Measurements from ENCODE around the gene CRYBG2.
"Not testable (repeated sequence)": the region's sequence is repeated elsewhere in the genome, so short reads cannot be mapped to it uniquely, and the experiment has no call there.

Gene CRYBG2, protein sequence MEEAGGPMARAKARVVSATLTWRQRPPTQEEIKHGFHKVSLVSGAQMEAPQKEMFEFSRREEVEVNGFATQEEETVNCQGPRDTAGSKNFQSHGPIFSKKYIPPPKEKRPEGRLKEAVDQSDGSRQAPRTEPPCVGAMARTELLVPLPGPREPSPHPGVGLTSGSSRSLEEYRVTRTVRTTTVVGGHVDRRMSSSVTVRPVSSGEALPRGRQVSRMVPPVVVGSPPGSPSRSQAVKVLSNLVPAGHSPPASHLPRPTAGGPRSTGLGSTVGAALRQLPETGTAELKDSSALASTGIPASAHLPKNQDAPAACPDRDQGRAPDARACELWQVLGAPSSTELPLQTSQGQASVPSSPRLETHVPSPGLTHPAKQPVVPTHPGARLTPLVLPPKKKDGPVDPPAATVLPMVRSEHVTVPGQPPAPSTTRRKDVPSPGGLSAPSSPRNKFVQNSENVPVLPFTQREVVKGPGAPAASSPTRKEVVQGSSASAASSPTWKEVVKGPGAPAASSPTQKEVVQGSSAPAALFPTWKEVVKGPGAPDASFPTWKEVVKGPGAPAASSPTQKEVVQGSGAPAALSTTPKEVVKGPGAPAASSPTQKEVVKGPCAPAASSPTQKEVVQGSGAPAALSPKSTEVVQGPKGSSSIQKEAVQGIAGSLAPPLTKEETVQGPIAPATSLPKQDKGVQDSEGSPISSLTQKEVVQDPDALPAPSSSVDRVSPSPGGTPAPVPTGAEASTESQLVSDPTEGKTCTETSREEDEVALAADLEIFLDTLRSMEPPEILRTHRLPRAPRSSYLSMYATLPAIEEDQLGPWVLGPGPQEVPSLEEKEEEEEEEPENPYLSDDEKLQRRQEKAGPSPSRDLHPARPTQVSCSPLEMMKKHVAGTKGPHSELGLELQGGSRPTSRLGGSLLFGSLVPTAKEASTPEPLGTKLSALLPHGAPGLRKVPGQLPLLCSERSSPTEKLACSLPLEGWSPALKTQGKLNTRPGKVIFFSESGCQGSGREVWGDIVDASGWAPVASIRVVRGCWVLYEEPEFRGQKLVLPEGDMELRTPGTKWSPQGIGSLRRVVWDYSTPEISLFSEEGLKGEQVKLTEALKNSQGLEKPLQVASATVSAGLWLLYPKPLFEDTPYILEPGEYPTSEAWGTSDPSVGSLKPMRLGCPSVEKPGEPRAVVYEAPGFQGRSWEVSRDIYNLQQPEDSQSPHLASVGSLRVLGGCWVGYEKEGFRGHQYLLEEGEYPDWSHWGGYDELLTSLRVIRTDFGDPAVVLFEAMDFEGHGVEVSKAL (N-terminal part only)

DNA sequence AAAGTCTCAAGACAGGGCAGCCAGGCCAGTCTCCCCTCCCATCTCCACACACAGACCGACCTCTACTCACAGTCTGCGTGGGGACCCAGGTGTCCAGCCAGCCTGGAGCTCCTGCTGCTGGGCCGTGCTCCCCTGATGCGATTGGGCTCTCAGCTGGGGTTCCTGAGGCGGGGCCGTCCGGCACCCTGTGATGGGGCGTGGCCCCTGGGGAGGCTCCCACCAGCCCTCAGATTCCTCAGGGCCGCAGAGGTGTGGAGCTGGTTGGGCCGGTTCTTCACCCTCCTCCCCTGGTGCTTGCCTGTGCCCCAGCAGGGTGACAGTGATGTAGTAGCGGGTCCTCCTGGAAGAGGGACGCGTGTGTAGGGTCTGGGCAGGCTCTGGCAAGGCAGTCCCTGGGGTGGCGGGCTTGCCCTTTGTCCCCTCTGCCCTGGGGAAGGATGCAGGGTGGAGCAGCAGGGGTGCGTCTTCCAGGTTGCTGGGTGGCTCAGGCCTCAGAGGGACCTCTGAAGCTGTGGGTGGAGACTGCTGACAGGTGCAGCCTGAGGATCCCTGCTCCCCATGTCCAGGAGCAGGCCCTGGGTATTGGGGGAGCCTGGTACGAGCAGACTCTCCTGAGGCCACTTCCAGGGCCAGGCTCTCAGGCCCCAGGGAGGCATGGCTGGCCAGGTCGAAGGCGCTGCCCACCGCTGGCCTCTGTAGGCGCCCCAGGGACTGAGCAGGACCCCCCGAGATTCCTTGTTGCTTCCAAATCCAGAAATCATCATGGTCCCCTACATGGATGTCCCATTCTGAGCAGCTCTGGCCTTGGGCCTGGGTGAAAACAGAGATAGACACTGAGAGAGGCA, at the start of gene CRYBG2:
Gene CRYBG2, minus strand, starts transcription at position 155 of the 845 bp plus-strand sequence. CDS start 7,473 bp downstream, outside the sequence.
- Histone ChIP-seq H3K9me3 (ENCODE audit: low read length) (no peaks in the 10 kb centered on the region), H3K4me1 (ENCODE audit: insufficient read depth, low read length) (no peaks in the 10 kb centered on the region), H3K27ac (ENCODE audit: low read depth, low read length) (no peak within 1 kb of the TSS), H3K27me3 (ENCODE audit: control insufficient read depth in 1 of 2, insufficient read depth in 2 of 2, low read length in 2 of 2) (peaks cover 0 to 14% of the 10 kb centered on the region in 2 donors), H3K9ac (ENCODE audit: low read length) (no peak within 1 kb of the TSS), H3K36me3 (ENCODE audit: insufficient read depth, low read length) (no peaks in the 10 kb centered on the region), H3K4me3 (ENCODE audit: low read depth in 1 of 2, low read length in 2 of 2) (no peak within 1 kb of the TSS)

DNA sequence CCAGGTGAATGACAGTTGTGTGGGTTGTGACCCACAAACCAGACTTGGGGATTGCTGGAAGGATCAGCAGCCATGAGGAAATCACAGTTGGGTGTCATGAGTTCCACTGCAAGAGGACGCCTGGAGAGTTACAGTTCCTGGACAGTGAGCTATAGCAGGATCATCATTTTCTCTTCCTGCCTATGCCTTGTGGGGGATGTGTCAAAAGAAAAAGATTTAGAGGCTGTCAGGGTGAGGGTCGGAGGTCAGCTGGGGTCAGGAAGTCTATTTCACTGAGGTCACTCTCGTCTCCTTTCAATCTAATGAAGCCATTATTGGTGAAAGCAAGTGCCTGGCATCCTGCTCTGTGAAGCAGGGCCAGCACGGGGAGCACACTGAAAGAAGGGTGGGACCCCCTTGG, 49.7 kb upstream of the CRYBG2 start:
- H3K9ac ChIP-seq (ENCODE audit: low read length) = no peak overlapping the region
- no peak overlapping the region for H3K27ac ChIP-seq (ENCODE audit: low read depth, low read length)
- H3K36me3 ChIP-seq (ENCODE audit: insufficient read depth, low read length) = no peaks in the 10 kb centered on the region
- H3K4me1 ChIP-seq (ENCODE audit: insufficient read depth, low read length) = no peaks in the 10 kb centered on the region
- H3K4me3 ChIP-seq (ENCODE audit: low read depth in 1 of 2, low read length in 2 of 2) = no peak overlapping the region
- H3K9me3 ChIP-seq (ENCODE audit: low read length) = no peaks in the 10 kb centered on the region
- peaks cover 4 to 5% of the 10 kb centered on the region in 2 donors for H3K27me3 ChIP-seq (ENCODE audit: control insufficient read depth in 1 of 2, insufficient read depth in 2 of 2, low read length in 2 of 2)

DNA sequence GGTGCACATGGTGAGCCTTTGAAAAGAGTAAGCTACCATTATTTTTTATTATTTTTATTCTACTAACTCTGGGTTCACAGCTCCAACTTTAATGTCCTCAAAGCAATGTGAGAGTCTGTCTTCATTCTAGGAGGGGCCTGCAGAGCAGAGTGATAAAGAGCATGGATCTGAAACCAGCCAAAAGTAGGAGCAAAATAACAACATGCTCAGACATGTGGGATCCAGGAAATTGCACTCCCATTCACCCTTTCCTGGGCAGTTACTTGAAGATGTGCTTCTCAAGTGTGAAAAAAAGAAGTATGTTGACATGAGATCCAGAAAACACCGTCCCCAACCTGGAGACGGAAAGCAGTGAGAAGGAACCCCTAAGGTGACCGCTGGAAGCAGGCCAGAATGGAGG, 48.0 kb upstream of the CRYBG2 start:
- Histone ChIP-seq H3K27me3 (ENCODE audit: control insufficient read depth in 1 of 2, insufficient read depth in 2 of 2, low read length in 2 of 2) (peaks cover 4 to 5% of the 10 kb centered on the region in 2 donors), H3K4me3 (ENCODE audit: low read depth in 1 of 2, low read length in 2 of 2) (no peak overlapping the region), H3K27ac (ENCODE audit: low read depth, low read length) (no peak overlapping the region), H3K9me3 (ENCODE audit: low read length) (no peaks in the 10 kb centered on the region), H3K9ac (ENCODE audit: low read length) (no peak overlapping the region), H3K4me1 (ENCODE audit: insufficient read depth, low read length) (no peaks in the 10 kb centered on the region), H3K36me3 (ENCODE audit: insufficient read depth, low read length) (no peaks in the 10 kb centered on the region)

DNA sequence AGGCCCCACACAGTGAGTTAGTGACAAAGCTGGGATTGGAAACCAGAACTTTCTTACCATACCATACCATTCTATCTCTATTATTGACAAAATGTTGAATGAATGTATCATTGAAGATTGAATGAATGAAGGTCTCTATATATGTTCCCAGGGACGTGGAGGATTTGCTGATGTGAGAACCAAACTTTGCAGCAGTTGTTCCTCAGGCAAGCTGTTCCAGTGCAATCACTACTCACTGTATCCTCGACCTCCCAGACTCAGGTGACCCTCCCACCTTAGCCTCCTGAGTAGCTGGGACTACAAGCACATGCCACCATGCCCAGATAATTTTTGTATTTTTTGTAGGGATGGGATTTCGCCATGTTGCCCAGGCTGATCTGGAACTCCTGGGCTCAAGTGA, 45.1 kb upstream of the CRYBG2 start:
- Histone ChIP-seq H3K36me3 (ENCODE audit: insufficient read depth, low read length) (no peaks in the 10 kb centered on the region), H3K9me3 (ENCODE audit: low read length) (no peaks in the 10 kb centered on the region), H3K4me1 (ENCODE audit: insufficient read depth, low read length) (no peaks in the 10 kb centered on the region), H3K4me3 (ENCODE audit: low read depth in 1 of 2, low read length in 2 of 2) (no peak overlapping the region), H3K27ac (ENCODE audit: low read depth, low read length) (no peak overlapping the region), H3K27me3 (ENCODE audit: control insufficient read depth in 1 of 2, insufficient read depth in 2 of 2, low read length in 2 of 2) (peaks cover 4 to 5% of the 10 kb centered on the region in 2 donors), H3K9ac (ENCODE audit: low read length) (no peak overlapping the region)

DNA sequence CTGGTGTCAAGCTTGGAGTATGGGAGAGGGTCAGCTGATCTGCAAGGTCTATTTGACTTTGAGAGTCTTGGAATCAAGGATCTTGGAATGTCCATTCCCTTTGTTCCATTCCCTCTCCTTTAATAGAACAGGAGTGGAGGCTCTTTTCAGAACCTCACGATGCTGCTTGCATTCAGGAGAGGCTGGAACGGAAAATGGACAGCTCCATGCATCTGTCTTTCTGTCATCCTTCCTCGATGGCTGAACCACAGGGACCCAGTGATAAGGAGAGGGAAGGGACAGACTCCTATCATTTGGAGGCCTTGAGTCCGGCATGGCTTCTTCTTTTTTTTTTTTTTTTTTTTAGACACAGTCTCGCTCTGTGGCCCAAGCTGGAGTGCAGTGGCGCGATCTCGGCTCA, 41.8 kb upstream of the CRYBG2 start:
- no peaks in the 10 kb centered on the region for H3K9me3 ChIP-seq (ENCODE audit: low read length)
- H3K36me3 ChIP-seq (ENCODE audit: insufficient read depth, low read length) = no peaks in the 10 kb centered on the region
- no peak overlapping the region for H3K9ac ChIP-seq (ENCODE audit: low read length)
- H3K4me1 ChIP-seq (ENCODE audit: insufficient read depth, low read length) = no peaks in the 10 kb centered on the region
- no peak overlapping the region for H3K4me3 ChIP-seq (ENCODE audit: low read depth in 1 of 2, low read length in 2 of 2)
- no peak overlapping the region for H3K27ac ChIP-seq (ENCODE audit: low read depth, low read length)
- H3K27me3 ChIP-seq (ENCODE audit: control insufficient read depth in 1 of 2, insufficient read depth in 2 of 2, low read length in 2 of 2) = no peaks in the 10 kb centered on the region

DNA sequence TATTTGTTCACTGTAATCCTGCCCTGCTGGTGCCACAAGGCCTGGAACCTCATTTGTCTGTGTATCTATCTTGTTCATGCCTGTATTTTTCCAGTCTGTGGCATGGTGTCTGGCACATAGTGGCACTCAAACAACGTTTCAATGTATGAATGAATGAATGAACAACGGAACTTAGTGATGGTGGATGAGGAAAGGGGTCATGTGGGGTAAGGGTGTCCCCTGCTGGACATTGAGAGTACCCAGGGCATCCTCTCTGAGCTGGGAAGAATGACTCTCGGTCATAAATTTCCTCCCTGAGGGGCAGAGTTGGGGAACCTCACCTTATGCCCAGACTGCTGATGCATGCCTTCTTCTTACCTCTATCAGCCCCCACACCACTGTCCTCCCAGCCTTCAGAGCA, 37.5 kb upstream of the CRYBG2 start:
- no peak overlapping the region for H3K9ac ChIP-seq (ENCODE audit: low read length)
- H3K27ac ChIP-seq (ENCODE audit: low read depth, low read length) = no peak overlapping the region
- no peak overlapping the region for H3K4me3 ChIP-seq (ENCODE audit: low read depth in 1 of 2, low read length in 2 of 2)
- H3K4me1 ChIP-seq (ENCODE audit: insufficient read depth, low read length) = no peaks in the 10 kb centered on the region
- H3K27me3 ChIP-seq (ENCODE audit: control insufficient read depth in 1 of 2, insufficient read depth in 2 of 2, low read length in 2 of 2) = no peaks in the 10 kb centered on the region
- H3K9me3 ChIP-seq (ENCODE audit: low read length) = no peaks in the 10 kb centered on the region
- H3K36me3 ChIP-seq (ENCODE audit: insufficient read depth, low read length) = no peaks in the 10 kb centered on the region

DNA sequence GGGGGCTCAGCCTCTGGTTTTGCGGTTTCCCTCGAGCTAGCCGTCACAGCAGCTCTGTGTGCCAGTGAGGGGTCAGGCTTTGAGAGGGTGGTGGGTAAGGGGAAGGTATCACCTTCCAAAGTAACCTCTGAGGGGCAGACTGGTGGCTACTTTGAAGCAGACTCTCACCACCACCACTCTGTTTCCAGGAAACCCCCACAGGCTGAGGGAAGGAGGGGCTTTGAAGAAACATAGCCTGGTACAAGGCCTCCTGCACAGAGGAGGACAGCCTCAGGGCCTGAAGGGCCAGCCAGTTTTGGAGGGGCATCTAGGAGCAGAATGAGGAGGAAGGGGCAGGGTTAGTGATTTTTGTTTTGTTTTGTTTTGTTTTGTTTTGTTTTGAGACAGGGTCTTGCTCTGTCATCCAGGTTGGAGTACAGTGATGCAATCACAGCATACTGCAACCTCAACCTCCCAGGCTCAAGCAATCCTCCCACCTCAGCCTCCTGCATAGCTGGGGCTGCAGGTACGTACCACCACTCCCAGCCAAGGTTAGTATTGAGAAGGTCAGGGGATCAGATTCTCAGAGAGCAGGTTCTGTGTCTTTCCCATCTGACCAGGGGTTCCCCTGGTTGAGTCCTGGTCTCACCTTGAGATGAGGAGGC, 35.8 kb upstream of the CRYBG2 start:
- no peaks in the 10 kb centered on the region for H3K9me3 ChIP-seq (ENCODE audit: low read length)
- H3K27me3 ChIP-seq (ENCODE audit: control insufficient read depth in 1 of 2, insufficient read depth in 2 of 2, low read length in 2 of 2) = no peaks in the 10 kb centered on the region
- H3K9ac ChIP-seq (ENCODE audit: low read length) = no peak overlapping the region
- no peaks in the 10 kb centered on the region for H3K36me3 ChIP-seq (ENCODE audit: insufficient read depth, low read length)
- no peak overlapping the region for H3K27ac ChIP-seq (ENCODE audit: low read depth, low read length)
- no peak overlapping the region for H3K4me3 ChIP-seq (ENCODE audit: low read depth in 1 of 2, low read length in 2 of 2)
- no peaks in the 10 kb centered on the region for H3K4me1 ChIP-seq (ENCODE audit: insufficient read depth, low read length)

DNA sequence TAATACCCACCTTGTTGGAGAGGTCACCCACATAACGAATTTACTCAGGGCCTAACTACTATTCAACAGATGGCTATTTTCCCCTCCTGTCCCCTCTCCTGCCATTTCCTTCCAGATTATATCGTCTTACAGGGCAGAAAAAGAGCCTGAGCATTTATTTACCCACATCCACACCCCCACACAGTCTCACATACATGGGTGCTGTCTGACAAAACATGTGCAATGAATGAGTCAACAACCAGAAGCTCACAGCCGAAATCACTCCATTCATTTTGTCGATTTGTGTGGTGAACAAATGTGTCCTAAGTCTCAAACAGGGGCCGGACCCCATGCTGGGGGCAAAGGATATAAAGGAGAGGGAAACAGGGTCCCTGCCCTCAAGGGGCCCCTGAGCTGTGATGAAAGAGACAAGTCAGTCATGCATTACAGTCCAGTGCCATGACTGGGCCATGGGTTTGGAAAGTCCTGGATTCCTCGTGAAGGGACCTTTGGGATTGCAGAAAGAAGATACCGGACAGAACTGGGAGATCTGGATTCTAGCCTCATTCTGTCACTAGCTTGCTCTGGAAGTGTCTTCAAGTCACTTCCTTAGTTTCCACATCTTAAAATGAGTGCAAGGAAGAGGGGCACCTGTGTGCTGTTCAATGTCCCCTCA, 35.0 kb upstream of the CRYBG2 start:
- no peaks in the 10 kb centered on the region for H3K9me3 ChIP-seq (ENCODE audit: low read length)
- H3K4me1 ChIP-seq (ENCODE audit: insufficient read depth, low read length) = no peaks in the 10 kb centered on the region
- H3K27ac ChIP-seq (ENCODE audit: low read depth, low read length) = no peak overlapping the region
- no peak overlapping the region for H3K4me3 ChIP-seq (ENCODE audit: low read depth in 1 of 2, low read length in 2 of 2)
- no peaks in the 10 kb centered on the region for H3K27me3 ChIP-seq (ENCODE audit: control insufficient read depth in 1 of 2, insufficient read depth in 2 of 2, low read length in 2 of 2)
- no peaks in the 10 kb centered on the region for H3K36me3 ChIP-seq (ENCODE audit: insufficient read depth, low read length)
- H3K9ac ChIP-seq (ENCODE audit: low read length) = no peak overlapping the region

DNA sequence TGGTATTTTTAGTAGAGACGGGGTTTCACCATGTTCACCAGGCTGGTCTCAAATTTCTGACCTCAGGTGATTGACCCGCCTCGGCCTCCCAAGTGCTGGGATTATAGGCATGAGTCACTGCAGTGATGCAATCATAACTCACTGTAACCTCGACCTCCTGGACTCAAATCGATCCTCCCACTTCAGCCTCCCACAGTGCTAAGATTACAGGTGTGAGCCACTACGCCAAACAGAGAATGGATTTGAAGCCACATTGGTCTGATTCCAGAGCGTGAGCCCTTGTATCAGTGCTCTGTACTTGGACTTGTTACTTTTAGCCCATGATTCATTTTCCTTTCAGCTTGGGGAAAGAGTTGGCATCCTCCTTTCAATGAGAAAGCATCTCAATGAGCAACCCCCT, 33.5 kb upstream of the CRYBG2 start:
- H3K36me3 ChIP-seq (ENCODE audit: insufficient read depth, low read length) = no peaks in the 10 kb centered on the region
- H3K9me3 ChIP-seq (ENCODE audit: low read length) = no peaks in the 10 kb centered on the region
- no peak overlapping the region for H3K9ac ChIP-seq (ENCODE audit: low read length)
- H3K4me3 ChIP-seq (ENCODE audit: low read depth in 1 of 2, low read length in 2 of 2) = no peak overlapping the region
- H3K27me3 ChIP-seq (ENCODE audit: control insufficient read depth in 1 of 2, insufficient read depth in 2 of 2, low read length in 2 of 2) = no peaks in the 10 kb centered on the region
- H3K27ac ChIP-seq (ENCODE audit: low read depth, low read length) = no peak overlapping the region
- no peaks in the 10 kb centered on the region for H3K4me1 ChIP-seq (ENCODE audit: insufficient read depth, low read length)

DNA sequence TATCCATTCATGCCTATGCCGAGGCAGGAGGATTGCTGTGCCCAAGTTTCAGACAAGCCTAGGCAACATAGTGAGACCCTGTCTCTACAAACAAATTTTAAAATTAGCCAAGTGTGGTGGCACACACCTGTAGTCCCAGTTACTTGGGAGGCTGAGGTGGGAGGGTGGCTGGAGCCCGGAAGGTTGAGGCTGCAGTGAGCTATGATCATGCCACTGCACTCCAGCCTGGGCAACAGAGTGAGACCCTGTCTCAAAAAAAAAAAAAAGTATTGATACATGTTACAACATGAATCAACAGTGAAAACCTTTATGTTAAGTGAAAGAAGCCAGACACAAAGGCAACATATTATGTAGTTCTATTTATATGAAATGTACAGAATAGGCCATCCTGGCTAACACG, 31.1 kb upstream of the CRYBG2 start:
- H3K4me1 ChIP-seq (ENCODE audit: insufficient read depth, low read length); H3K36me3 ChIP-seq (ENCODE audit: insufficient read depth, low read length); H3K9ac ChIP-seq (ENCODE audit: low read length); H3K4me3 ChIP-seq (ENCODE audit: low read depth in 1 of 2, low read length in 2 of 2); H3K9me3 ChIP-seq (ENCODE audit: low read length); H3K27ac ChIP-seq (ENCODE audit: low read depth, low read length); H3K27me3 ChIP-seq (ENCODE audit: control insufficient read depth in 1 of 2, insufficient read depth in 2 of 2, low read length in 2 of 2): not testable (repeated sequence)
